Sciatic nerve (tissue), 2 donors: ENCODE measurements around the gene THAP4. TPM values are rescaled to one million over a fixed set of nuclear protein-coding genes. Genes with fewer than 3 reads are reported as not detected.

Experiments
- ATAC-seq: fragments of 200-7000 bp; cut with Tn5 transposase; one replicate; pipeline ENCODE4 v1.9.1; 2020; ENCODE audit warnings: mild to moderate bottlenecking, moderate library complexity
- DNase-seq: peaks from one replicate; pipeline ENCODE4 v3.0.0-alpha.2; 2020; ENCODE audit warnings: low spot score
- intact Hi-C: fragments of 100-400 bp; cut with DNase I; formaldehyde crosslinking; loops from one replicate; pipeline ENCODE4 v1.14.2; 2022
- total RNA-seq: library from RNA; stranded (reverse); fragmentation: NEBNext Ultra II Directional; extraction: Animal tissue kit (Norgen Biotek cat#: 25700); gene quantifications from one replicate; pipeline ENCODE4 v1.2.1, GENCODE V29; 2021
- donor health status: DM: no; HTN: no; CAD: no.
- donor health status: DM: no; HTN: no; CAD: no.

THAP4 gene
- total RNA-seq: 37.7 TPM

- ATAC-seq (peak; percentile 92), DNase-seq (peak; percentile 93)
- intact Hi-C loops: no loop called here
Measured at GRCh38 chr2:241637018-241637794, at the start of gene THAP4, which contains the start of gene ATG4B. TSS of gene THAP4 (minus strand) at chr2:241637158. CDS start at chr2:241637017, 141 bp downstream. TSS of gene ATG4B (plus strand) at chr2:241637693. CDS start at chr2:241637715, 22 bp downstream.

GRCh38 chr2:241686324-241686649 lies 49.3 kb upstream of the THAP4 start:
- ATAC-seq (peak; percentile 2), DNase-seq (no peak)
- intact Hi-C loops: no loop called here

- ATAC-seq (peak; percentile 59), DNase-seq (no peak)
- intact Hi-C loops: no loop called here
Measured at GRCh38 chr2:241680827-241681599, 44.1 kb upstream of the THAP4 start.

GRCh38 chr2:241680044-241680443 lies 43.1 kb upstream of the THAP4 start:
- no peak for ATAC-seq
- intact Hi-C loops: no loop called here

GRCh38 chr2:241678784-241679540 lies 42.0 kb upstream of the THAP4 start:
- ATAC-seq (no peak), DNase-seq (no peak)
- intact Hi-C loops: no loop called here

More at GRCh38 chr2:241680044-241680443, 43.1 kb upstream of the THAP4 start:
- no peak for DNase-seq

GRCh38 chr2:241678307-241678706 lies 41.3 kb upstream of the THAP4 start:
- no peak for DNase-seq
- intact Hi-C loops: no loop called here
- ATAC-seq: no peak

- no peak for DNase-seq
- intact Hi-C loops: no loop called here
- no peak for ATAC-seq
Measured at GRCh38 chr2:241677392-241677791, 40.4 kb upstream of the THAP4 start.

GRCh38 chr2:241676665-241677064 lies 39.7 kb upstream of the THAP4 start:
- intact Hi-C loops: no loop called here
- ATAC-seq: no peak
- no peak for DNase-seq

- intact Hi-C loops: no loop called here
- DNase-seq: no peak
- ATAC-seq: no peak
Measured at GRCh38 chr2:241675885-241676284, 38.9 kb upstream of the THAP4 start.

- DNase-seq (no peak), ATAC-seq (no peak)
- intact Hi-C loops: no loop called here
Measured at GRCh38 chr2:241673797-241674725, 37.1 kb upstream of the THAP4 start.

- DNase-seq: no peak
Measured at GRCh38 chr2:241673189-241673663, 36.3 kb upstream of the THAP4 start.

GRCh38 chr2:241672243-241673188 lies 35.6 kb upstream of the THAP4 start:
- intact Hi-C loops: no loop called here
- ATAC-seq: no peak
- DNase-seq: no peak

More at GRCh38 chr2:241673189-241673663, 36.3 kb upstream of the THAP4 start:
- no peak for ATAC-seq
- intact Hi-C loops: no loop called here

GRCh38 chr2:241671457-241672240 lies 34.7 kb upstream of the THAP4 start:
- no peak for DNase-seq
- intact Hi-C loops: no loop called here
- peak; percentile 15 for ATAC-seq

- ATAC-seq: no peak
- intact Hi-C loops: no loop called here
- DNase-seq: no peak
Measured at GRCh38 chr2:241670333-241671110, 33.6 kb upstream of the THAP4 start.

- no peak for DNase-seq
- no peak for ATAC-seq
- intact Hi-C loops: no loop called here
Measured at GRCh38 chr2:241668839-241669238, 31.9 kb upstream of the THAP4 start.

GRCh38 chr2:241668354-241668753 lies 31.4 kb upstream of the THAP4 start:
- DNase-seq (no peak), ATAC-seq (no peak)
- intact Hi-C loops: no loop called here
